ENCODE measurements around the gene IL17B.
"Not testable (repeated sequence)": the region's sequence is repeated elsewhere in the genome, so short reads cannot be mapped to it uniquely, and the experiment has no call there.

IL17B gene

GRCh38 chr5:149394996-149395395, 15.9 kb upstream of the IL17B start:
- not testable (repeated sequence) for H3K27me3 Mint-ChIP-seq; ATAC-seq; H3K9me3 Mint-ChIP-seq; DNase-seq; H3K27ac Mint-ChIP-seq; H3K36me3 Mint-ChIP-seq (ENCODE audit: low read depth); H3K4me1 Mint-ChIP-seq; H3K4me3 Mint-ChIP-seq

GRCh38 chr5:149392718-149393117, 13.6 kb upstream of the IL17B start:
- Mint-ChIP-seq H3K9me3 (no peaks in the 10 kb centered on the region), H3K27ac (no peak overlapping the region), H3K27me3 (no peaks in the 10 kb centered on the region), H3K36me3 (ENCODE audit: low read depth) (no peaks in the 10 kb centered on the region), H3K4me3 (no peak overlapping the region), H3K4me1 (no peaks in the 10 kb centered on the region)
- no peak for DNase-seq
- ATAC-seq, result peak; percentile 43

- DNase-seq (no peak), ATAC-seq (no peak)
- Mint-ChIP-seq H3K36me3 (ENCODE audit: low read depth) (no peaks in the 10 kb centered on the region), H3K4me3 (no peak overlapping the region), H3K4me1 (no peaks in the 10 kb centered on the region), H3K27me3 (no peaks in the 10 kb centered on the region), H3K9me3 (no peaks in the 10 kb centered on the region), H3K27ac (no peak overlapping the region)
Measured at GRCh38 chr5:149391524-149391923, 12.4 kb upstream of the IL17B start.

DNA sequence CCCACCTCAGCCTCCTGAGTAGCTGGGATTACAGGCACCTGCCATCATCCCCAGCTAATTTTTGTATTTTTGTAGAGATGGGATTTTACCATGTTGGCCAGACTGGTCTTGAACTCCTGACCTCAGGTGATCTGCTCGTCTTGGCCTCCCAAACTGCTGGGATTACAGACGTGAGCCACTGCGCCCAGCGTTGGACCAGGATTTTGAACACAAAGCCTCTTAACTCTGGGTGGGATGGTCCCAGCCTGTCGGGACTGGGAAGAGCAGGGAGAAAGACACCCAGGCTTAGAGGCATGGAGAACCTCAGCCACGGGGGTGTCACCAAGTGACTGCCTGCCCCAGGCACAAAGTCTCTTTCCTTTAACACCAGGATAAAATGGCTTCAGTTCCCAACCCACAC, 12.0 kb upstream of the IL17B start:
- not testable (repeated sequence) for H3K36me3 Mint-ChIP-seq (ENCODE audit: low read depth); H3K9me3 Mint-ChIP-seq; ATAC-seq; H3K27ac Mint-ChIP-seq; H3K4me3 Mint-ChIP-seq; H3K4me1 Mint-ChIP-seq; DNase-seq; H3K27me3 Mint-ChIP-seq

DNA sequence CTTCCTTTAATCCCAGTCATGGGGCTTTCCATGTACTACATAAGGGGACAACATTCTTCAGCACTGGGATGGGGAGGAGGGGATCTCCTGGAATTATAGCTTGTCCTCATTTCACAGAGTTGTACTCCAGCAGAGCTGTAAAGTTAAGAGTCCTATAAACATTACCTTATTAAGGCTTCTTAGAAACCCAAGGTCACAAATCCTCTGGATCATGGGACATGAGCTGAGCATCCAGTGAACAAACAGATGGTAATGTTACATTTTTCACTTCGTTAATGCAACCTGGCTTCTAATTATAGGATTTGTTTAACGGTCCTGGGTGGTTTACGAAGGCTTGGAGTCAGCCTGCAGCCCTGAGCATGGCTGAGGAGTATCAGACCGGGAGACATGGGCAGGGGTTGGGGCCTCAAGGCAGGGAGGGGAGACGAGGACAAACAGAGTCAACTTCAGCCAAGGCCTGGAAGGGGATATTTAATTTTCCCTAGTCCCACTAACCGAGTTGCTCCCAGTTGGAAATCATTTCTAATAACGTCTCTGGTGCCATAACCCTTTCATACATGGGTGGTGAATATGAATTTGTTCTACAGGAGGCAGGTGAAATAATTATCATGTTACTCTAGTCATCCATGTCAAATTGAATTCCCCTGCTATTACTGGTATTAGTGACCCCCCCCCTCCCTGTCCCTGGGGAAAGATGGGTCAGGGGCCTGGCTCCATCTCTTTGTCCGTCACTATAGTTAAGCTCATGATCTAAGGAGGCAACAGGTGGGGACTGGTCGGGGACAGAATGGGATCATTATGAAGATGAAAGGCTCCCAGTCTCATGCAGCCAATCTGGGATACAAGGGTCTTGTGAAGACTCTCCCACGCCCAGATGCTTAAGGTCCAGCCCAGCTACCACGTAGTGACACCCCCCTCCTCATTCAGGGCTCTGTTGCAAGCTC, 10.7 kb upstream of the IL17B start:
- no peak overlapping the region for H3K4me3 Mint-ChIP-seq
- H3K9me3 Mint-ChIP-seq, result no peaks in the 10 kb centered on the region
- no peaks in the 10 kb centered on the region for H3K27me3 Mint-ChIP-seq
- no peaks in the 10 kb centered on the region for H3K36me3 Mint-ChIP-seq (ENCODE audit: low read depth)
- no peaks in the 10 kb centered on the region for H3K4me1 Mint-ChIP-seq
- H3K27ac Mint-ChIP-seq, result no peak overlapping the region
- DNase-seq, result no peak
- ATAC-seq, result no peak

DNA sequence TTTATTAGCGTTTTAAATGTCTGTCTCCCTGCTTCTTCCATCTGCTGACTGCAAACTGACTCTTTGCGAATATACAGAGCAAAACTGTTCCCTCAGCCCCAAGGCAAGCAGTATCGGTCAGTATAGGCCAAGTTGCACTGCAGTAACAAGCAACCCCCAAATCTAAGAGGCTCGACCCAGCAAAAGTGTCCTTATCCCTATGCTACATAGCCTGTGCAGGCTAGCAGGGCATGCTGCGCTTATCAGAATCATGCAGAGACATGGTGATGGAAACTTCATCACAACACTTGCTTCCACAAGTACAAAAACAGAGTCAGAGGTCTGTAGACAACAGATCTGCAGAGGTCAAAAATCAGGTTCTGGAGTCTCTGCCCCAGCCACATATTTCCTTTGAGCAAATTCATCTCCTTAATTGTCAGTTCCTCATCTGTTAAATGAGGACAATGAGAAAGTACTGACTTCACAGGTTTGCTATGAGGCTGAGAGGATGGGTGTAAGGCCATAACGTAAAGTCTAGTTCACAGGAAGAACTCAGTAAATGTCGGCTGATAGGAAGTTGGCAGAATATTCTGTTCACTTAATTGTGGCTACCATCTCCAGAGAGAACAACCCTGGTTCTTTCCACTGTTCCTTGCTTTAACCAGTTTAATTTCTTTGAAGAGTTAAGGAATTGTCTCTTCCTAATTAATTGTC, 9.6 kb upstream of the IL17B start:
- no peak for ATAC-seq
- H3K4me3 Mint-ChIP-seq, result no peak overlapping the region

GRCh38 chr5:149387982-149388381, 8.9 kb upstream of the IL17B start:
- Mint-ChIP-seq H3K4me3 (no peak overlapping the region), H3K9me3 (no peaks in the 10 kb centered on the region), H3K36me3 (ENCODE audit: low read depth) (no peaks in the 10 kb centered on the region), H3K27ac (no peak overlapping the region), H3K27me3 (no peaks in the 10 kb centered on the region), H3K4me1 (no peaks in the 10 kb centered on the region)
- ATAC-seq (no peak), DNase-seq (no peak)

More for the DNA sequence above, 9.6 kb upstream of the IL17B start:
- Mint-ChIP-seq H3K36me3 (ENCODE audit: low read depth) (no peaks in the 10 kb centered on the region), H3K9me3 (no peaks in the 10 kb centered on the region), H3K27me3 (no peaks in the 10 kb centered on the region), H3K4me1 (no peaks in the 10 kb centered on the region), H3K27ac (no peak overlapping the region)
- no peak for DNase-seq

- Mint-ChIP-seq H3K4me3 (no peak overlapping the region), H3K27me3 (no peaks in the 10 kb centered on the region), H3K4me1 (no peaks in the 10 kb centered on the region), H3K9me3 (no peaks in the 10 kb centered on the region), H3K27ac (no peak overlapping the region), H3K36me3 (ENCODE audit: low read depth) (no peaks in the 10 kb centered on the region)
- no peak for ATAC-seq
- no peak for DNase-seq
Measured at GRCh38 chr5:149387081-149387631, 8.1 kb upstream of the IL17B start.

DNA sequence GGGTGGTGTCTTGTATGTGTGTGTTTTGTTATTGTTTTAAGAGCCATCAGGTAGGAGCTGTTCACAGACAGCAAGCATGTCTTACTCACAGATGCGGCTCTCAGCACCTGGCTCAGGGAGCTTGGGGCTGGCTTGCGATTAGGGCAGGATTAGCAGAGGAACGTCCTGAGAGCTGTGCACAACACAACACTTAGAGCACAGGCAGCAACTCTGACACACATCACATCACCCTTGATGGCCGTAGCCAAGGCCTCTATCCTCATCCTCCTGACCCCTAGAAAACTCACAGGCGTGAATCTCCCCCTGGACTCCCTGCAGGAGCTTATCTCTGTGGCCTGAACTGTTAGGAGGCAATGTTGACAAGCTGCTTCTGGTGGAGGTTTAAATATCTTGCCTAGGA, 7.1 kb upstream of the IL17B start:
- ATAC-seq (no peak), DNase-seq (no peak)
- Mint-ChIP-seq H3K4me1 (no peaks in the 10 kb centered on the region), H3K27ac (no peak overlapping the region), H3K4me3 (no peak overlapping the region), H3K36me3 (ENCODE audit: low read depth) (no peaks in the 10 kb centered on the region), H3K9me3 (no peaks in the 10 kb centered on the region), H3K27me3 (no peaks in the 10 kb centered on the region)

DNA sequence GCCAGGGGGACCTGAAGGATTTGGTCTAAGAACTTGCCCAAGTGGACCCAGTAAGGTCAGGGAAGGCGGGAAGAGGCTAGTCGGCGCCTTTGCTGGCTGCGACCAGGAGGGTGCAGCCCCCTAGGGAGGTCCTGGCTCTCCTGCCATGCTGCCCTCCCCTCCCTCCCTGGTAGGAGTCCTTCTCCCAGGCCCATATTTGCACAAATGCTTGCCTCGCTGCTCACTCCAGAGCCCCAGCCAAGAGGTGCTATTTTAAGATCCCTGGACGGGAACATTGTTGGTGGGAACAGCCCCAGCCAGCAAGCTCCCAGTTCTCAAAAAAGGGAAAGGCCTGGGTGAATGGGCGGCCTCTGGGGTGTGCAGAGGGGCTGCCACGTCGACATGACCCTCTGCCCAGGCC, 4.3 kb upstream of the IL17B start:
- H3K9me3 Mint-ChIP-seq, result no peaks in the 10 kb centered on the region
- ATAC-seq (no peak), DNase-seq (no peak)
- no peak overlapping the region for H3K4me3 Mint-ChIP-seq
- no peak overlapping the region for H3K27ac Mint-ChIP-seq
- no peaks in the 10 kb centered on the region for H3K36me3 Mint-ChIP-seq (ENCODE audit: low read depth)
- H3K4me1 Mint-ChIP-seq, result no peaks in the 10 kb centered on the region
- no peaks in the 10 kb centered on the region for H3K27me3 Mint-ChIP-seq

- H3K9me3 Mint-ChIP-seq, result no peaks in the 10 kb centered on the region
- H3K27ac Mint-ChIP-seq, result no peak overlapping the region
- no peak overlapping the region for H3K4me3 Mint-ChIP-seq
- ATAC-seq (no peak), DNase-seq (no peak)
- H3K4me1 Mint-ChIP-seq, result no peaks in the 10 kb centered on the region
- no peaks in the 10 kb centered on the region for H3K27me3 Mint-ChIP-seq
- H3K36me3 Mint-ChIP-seq (ENCODE audit: low read depth), result no peaks in the 10 kb centered on the region
Measured at GRCh38 chr5:149382517-149383220, 3.6 kb upstream of the IL17B start.

- DNase-seq (peak; percentile 81), ATAC-seq (peak; percentile 79)
- Mint-ChIP-seq H3K4me3 (no peak overlapping the region), H3K27me3 (no peaks in the 10 kb centered on the region), H3K36me3 (ENCODE audit: low read depth) (no peaks in the 10 kb centered on the region), H3K27ac (no peak overlapping the region), H3K4me1 (no peaks in the 10 kb centered on the region), H3K9me3 (no peaks in the 10 kb centered on the region)
Measured at GRCh38 chr5:149381986-149382338, 2.9 kb upstream of the IL17B start.

GRCh38 chr5:149381261-149381985, 2.3 kb upstream of the IL17B start:
- no peaks in the 10 kb centered on the region for H3K4me1 Mint-ChIP-seq
- no peaks in the 10 kb centered on the region for H3K9me3 Mint-ChIP-seq
- H3K36me3 Mint-ChIP-seq (ENCODE audit: low read depth), result no peaks in the 10 kb centered on the region
- ATAC-seq (no peak), DNase-seq (no peak)
- no peak overlapping the region for H3K4me3 Mint-ChIP-seq
- H3K27me3 Mint-ChIP-seq, result no peaks in the 10 kb centered on the region
- no peak overlapping the region for H3K27ac Mint-ChIP-seq

DNA sequence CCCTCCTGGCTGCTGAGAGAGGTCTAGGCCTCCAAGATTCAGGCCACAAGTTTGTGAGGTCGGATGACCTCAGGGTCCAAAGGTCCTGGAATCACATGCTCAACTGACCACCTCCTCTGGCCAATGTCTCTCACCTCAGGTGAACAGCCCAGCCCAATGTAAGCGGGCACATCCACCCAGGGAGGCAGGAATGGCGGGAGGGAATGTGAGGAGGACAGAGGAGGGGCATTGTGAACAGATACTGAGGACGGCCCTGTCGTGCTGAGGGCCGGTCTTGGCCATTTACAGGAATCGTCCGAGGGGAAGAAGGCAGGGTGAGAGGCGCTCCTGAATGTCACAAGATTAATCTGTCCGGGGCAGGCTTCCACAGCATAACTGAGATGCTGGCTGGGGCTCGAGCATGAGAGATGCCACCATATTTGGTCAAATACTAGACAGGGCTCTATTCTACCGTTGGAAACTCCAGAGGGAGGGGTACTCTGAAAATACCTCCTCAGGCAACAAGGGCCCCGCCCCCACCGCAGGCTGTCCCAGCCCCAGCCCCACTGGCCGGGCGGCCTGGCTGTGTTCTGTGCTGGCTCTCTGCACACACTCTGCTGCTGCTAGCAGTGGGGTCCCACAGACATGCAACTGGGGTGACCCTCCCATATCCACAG, 1.5 kb upstream of the IL17B start:
- no peaks in the 10 kb centered on the region for H3K27me3 Mint-ChIP-seq
- no peaks in the 10 kb centered on the region for H3K36me3 Mint-ChIP-seq (ENCODE audit: low read depth)
- H3K4me1 Mint-ChIP-seq, result no peaks in the 10 kb centered on the region
- DNase-seq (no peak), ATAC-seq (no peak)
- no peak overlapping the region for H3K4me3 Mint-ChIP-seq
- no peaks in the 10 kb centered on the region for H3K9me3 Mint-ChIP-seq
- H3K27ac Mint-ChIP-seq, result no peak overlapping the region

Measured in activated naive CD8-positive, alpha-beta T cell treated with anti-CD3 and anti-CD28 coated beads, Interleukin-2, amount 50 U/mL, for 24 hours (primary cell).